AG09309 (cell line): ENCODE results near the gene STYXL1.
A peak's percentile ranks its signal among the peaks of the same experiment; 100 is the strongest.
"Not testable (repeated sequence)": the region's sequence is repeated elsewhere in the genome, so short reads cannot be mapped to it uniquely, and the experiment has no call there.

Experiments
- DNase-seq: peaks from one replicate; pipeline ENCODE4 v3.0.0-alpha.2; 2010; ENCODE audit warnings: low read depth
- H3K4me3 ChIP-seq: 2 replicates; pipeline ENCODE4 v1.5.1; 2011; ENCODE audit warnings: mild to moderate bottlenecking, low read depth, low read length, moderate library complexity; ENCODE audit not compliant: control insufficient read depth
- TF ChIP-seq, protein P1 (sequence below): IDR thresholded peaks from 2 replicates; pipeline ENCODE4 v1.5.1; 2011; ENCODE audit warnings: mild to moderate bottlenecking, low read depth, low read length, inconsistent platforms; ENCODE audit not compliant: insufficient read depth, control insufficient read depth; ENCODE audit errors: missing control alignments

The STYXL1 gene

DNA sequence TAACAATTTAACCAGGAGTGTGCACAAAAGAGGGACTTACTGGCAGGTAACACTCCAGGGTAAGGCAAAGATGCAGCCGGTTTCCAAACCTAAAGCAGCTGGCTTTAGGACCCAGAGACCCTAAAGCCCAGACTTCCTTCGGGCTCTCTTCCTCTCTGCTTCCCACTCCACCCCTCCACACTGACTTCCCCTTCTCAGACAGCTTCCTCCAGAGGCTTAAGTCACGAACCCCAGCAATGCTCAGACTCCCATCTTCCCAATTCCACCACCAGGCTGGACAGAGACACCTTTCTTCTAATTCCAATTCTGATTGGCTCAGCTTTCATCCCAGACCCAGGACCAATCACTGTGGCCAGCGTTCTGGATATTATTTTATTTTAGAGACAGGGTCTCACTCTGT is 24.8 kb downstream of the STYXL1 start:
- TF ChIP-seq, protein P1, sequence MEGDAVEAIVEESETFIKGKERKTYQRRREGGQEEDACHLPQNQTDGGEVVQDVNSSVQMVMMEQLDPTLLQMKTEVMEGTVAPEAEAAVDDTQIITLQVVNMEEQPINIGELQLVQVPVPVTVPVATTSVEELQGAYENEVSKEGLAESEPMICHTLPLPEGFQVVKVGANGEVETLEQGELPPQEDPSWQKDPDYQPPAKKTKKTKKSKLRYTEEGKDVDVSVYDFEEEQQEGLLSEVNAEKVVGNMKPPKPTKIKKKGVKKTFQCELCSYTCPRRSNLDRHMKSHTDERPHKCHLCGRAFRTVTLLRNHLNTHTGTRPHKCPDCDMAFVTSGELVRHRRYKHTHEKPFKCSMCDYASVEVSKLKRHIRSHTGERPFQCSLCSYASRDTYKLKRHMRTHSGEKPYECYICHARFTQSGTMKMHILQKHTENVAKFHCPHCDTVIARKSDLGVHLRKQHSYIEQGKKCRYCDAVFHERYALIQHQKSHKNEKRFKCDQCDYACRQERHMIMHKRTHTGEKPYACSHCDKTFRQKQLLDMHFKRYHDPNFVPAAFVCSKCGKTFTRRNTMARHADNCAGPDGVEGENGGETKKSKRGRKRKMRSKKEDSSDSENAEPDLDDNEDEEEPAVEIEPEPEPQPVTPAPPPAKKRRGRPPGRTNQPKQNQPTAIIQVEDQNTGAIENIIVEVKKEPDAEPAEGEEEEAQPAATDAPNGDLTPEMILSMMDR: no peak
- no peak overlapping the region for H3K4me3 ChIP-seq
- no peak for DNase-seq

DNA sequence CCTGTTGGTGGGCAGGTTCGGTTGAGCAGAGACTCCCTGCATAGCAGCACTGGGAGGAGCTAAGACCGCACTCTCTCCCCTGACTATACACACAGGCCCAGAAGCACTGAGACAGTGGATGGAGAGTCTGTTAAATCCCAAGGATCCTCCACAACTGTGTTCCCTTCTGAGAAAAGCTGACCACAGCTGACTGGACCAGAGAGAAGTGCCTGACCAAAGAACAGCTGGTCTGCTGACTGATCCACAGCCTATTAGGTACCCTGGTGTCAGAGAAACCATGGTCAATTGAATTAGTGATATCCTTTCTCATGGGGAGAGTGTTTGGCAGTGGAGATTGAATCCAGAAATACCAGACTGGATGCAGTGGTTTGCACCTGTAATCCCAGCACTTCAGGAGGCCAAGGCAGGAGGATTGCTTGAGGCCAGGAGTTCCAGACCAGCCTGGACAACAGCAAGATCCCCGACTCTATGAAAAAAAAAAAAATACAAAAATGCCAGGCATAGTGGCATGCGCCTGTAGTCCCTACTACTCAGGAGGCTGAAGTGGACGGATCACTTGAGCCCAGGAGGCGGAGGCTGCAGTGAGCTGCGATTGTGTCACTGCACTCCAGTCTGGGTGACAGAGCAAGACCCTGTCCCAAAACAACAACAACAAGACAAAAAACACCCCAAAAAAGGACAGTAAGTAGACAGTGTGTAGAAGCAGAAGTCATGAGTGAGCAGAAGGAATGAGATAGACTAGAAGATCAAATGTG is 25.6 kb downstream of the STYXL1 start:
- TF ChIP-seq, protein P1: no peak
- no peak for DNase-seq
- H3K4me3 ChIP-seq: no peak overlapping the region

GRCh38 chr7:76020031-76020714 is 27.6 kb downstream of the STYXL1 start:
- no peak for DNase-seq
- H3K4me3 ChIP-seq: no peak overlapping the region
- TF ChIP-seq, protein P1: peak; percentile 88

GRCh38 chr7:76018520-76018919 is 29.3 kb downstream of the STYXL1 start:
- DNase-seq, H3K4me3 ChIP-seq: not testable (repeated sequence)

GRCh38 chr7:76016191-76016947 is 31.4 kb downstream of the STYXL1 start:
- DNase-seq: no peak
- TF ChIP-seq, protein P1: no peak
- no peak overlapping the region for H3K4me3 ChIP-seq

DNA sequence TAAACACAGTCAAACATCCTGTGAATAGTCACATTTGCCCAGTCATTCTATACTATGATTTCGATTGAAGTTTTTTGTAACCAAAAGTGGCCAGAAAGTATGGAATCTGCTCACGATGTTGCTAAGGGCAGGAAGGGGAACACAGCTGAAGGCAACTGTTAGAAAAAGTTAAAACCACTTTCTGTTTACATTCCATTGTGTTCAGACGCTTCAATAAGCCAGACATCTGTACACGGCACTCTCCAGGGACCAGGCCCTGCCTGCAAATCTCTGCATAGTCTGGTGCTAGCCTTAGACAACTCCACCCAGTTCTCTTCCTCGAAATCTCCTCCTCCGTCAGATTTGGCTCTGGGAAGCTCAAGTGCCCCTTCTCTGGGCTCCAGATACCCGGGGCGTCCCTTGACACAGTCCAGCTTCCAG is 36.3 kb downstream of the STYXL1 start:
- H3K4me3 ChIP-seq: no peak overlapping the region
- no peak for DNase-seq
- TF ChIP-seq, protein P1: no peak
